A549 (cell line): ENCODE data around the gene CYP4F22. TPM values are rescaled to one million over a fixed set of nuclear protein-coding genes. Genes with fewer than 3 reads are reported as not detected.

Source experiments
- ATAC-seq, 2 experiments: fragments of 200-7000 bp in 1 of 2; fragments of >200 bp in 1 of 2; cut with Nextera tagmentation in 1 of 2; cut with Tn5 transposase in 1 of 2; 3 replicates each; pipeline versions ENCODE4 v1.8.0 to v1.9.1; 2018 to 2020; ENCODE audit warnings: mild to moderate bottlenecking in 1 of 2, moderate library complexity in 1 of 2
- CTCF ChIA-PET: fragments of 300-600 bp; sonication (Branson Sonifier 250); formaldehyde crosslinking; extraction: SDS; loops from one replicate; lab custom pipeline; 2021; ENCODE audit warnings: antibody characterized with exemption, inconsistent platforms; lab: Yijun Ruan, JAX
- POLR2A ChIA-PET: fragments of 350-600 bp; formaldehyde crosslinking; extraction: SDS; loops from one replicate; lab custom pipeline; 2021; ENCODE audit warnings: antibody characterized with exemption, inconsistent platforms; lab: Yijun Ruan, JAX
- DNase-seq, 2 experiments: peaks; one replicate each; pipeline versions ENCODE4 v3.0.0 to v3.0.0-alpha.2; 2011 to 2016; ENCODE audit warnings: low read depth in 1 of 2, low spot score in 1 of 2
- FAIRE-seq: peaks from 2 replicates; lab custom pipeline; 2011; peaks lifted over from hg19 to GRCh38; lab: Jason Lieb, UNC
- H3K27ac ChIP-seq, 2 experiments: fragments of >200 bp; sonication (Bioruptor Twin); formaldehyde crosslinking; 3 replicates each; pipeline ENCODE4 v1.5.1; 2016 to 2017
- H3K4me1 ChIP-seq: fragments of >200 bp; sonication (Bioruptor Twin); formaldehyde crosslinking; 3 replicates; pipeline ENCODE4 v1.6.1; 2016
- H3K4me2 ChIP-seq: fragments of >200 bp; sonication (Bioruptor Twin); formaldehyde crosslinking; 3 replicates; pipeline ENCODE4 v1.6.1; 2016
- H3K4me3 ChIP-seq: fragments of >200 bp; sonication (Bioruptor Twin); formaldehyde crosslinking; 3 replicates; pipeline ENCODE4 v1.5.1; 2016
- H3K9me3 ChIP-seq: fragments of >200 bp; sonication (Bioruptor Twin); formaldehyde crosslinking; 3 replicates; pipeline ENCODE4 v1.6.1; 2016
- BCL3 ChIP-seq: fragments of >200 bp; sonication (Bioruptor Twin); formaldehyde crosslinking; IDR thresholded peaks from 3 replicates; pipeline ENCODE4 v1.6.1; 2016
- BHLHE40 ChIP-seq: IDR thresholded peaks from 2 replicates; pipeline ENCODE4 v1.6.1; 2012; ENCODE audit warnings: low read depth, low read length, inconsistent platforms
- CEBPB ChIP-seq, 2 experiments: fragments of >200 bp in 1 of 2; sonication (Bioruptor Twin) in 1 of 2; formaldehyde crosslinking in 1 of 2; IDR thresholded peaks; 2 replicates each; pipeline ENCODE4 v1.6.1; 2012 to 2016
- EHF ChIP-seq: fragments of 250-450 bp; sonication (Bioruptor Pico); IDR thresholded peaks from 2 replicates; pipeline ENCODE4 v1.5.0; 2020; ENCODE audit warnings: mild to moderate bottlenecking
- EP300 ChIP-seq, 2 experiments: fragments of >200 bp; sonication (Bioruptor Twin); formaldehyde crosslinking; IDR thresholded peaks; 2 replicates in 1 of 2; 3 replicates in 1 of 2; pipeline ENCODE4 v1.6.1; 2016 to 2017
- FOXS1 ChIP-seq: fragments of 250-450 bp; sonication (Bioruptor Pico); IDR thresholded peaks from 2 replicates; pipeline ENCODE4 v1.5.0; 2020; ENCODE audit warnings: mild to moderate bottlenecking, moderate library complexity
- HEYL ChIP-seq: fragments of 250-450 bp; sonication (Bioruptor Pico); IDR thresholded peaks from 2 replicates; pipeline ENCODE4 v1.8.0; 2021; ENCODE audit warnings: mild to moderate bottlenecking, moderate library complexity
- HMGXB4 ChIP-seq: fragments of 250-450 bp; sonication (Bioruptor Pico); IDR thresholded peaks from 2 replicates; pipeline ENCODE4 v1.5.0; 2021; ENCODE audit warnings: mild to moderate bottlenecking, moderate library complexity, borderline replicate concordance
- HOXB5 ChIP-seq: fragments of 250-450 bp; sonication (Bioruptor Pico); IDR thresholded peaks from 2 replicates; pipeline ENCODE4 v1.5.0; 2020; ENCODE audit warnings: mild to moderate bottlenecking, moderate library complexity
- JUN ChIP-seq, 2 experiments: fragments of >200 bp; sonication (Bioruptor Twin); formaldehyde crosslinking; IDR thresholded peaks; 2 replicates in 1 of 2; 3 replicates in 1 of 2; pipeline ENCODE4 v1.6.1; 2016 to 2017
- KDM1A ChIP-seq: fragments of 200-600 bp; sonication (generic); IDR thresholded peaks from 2 replicates; pipeline ENCODE4 v1.6.1; 2016; ENCODE audit warnings: low read depth, mild to moderate bottlenecking
- MAX ChIP-seq: IDR thresholded peaks from 2 replicates; pipeline ENCODE4 v1.6.1; 2012
- MAZ ChIP-seq: fragments of 150-350 bp; IDR thresholded peaks from 2 replicates; pipeline ENCODE4 v1.6.1; 2014; ENCODE audit warnings: antibody characterized with exemption, low read depth, low read length, borderline replicate concordance
- MYC ChIP-seq: IDR thresholded peaks from 2 replicates; pipeline ENCODE4 v1.6.1; 2012; ENCODE audit warnings: mild to moderate bottlenecking, inconsistent platforms, low read length, improper control_type of control experiment, borderline replicate concordance
- NFE2L2 ChIP-seq: fragments of 150-350 bp; conservative IDR thresholded peaks from 2 replicates; pipeline ENCODE4 v1.6.1; 2014; ENCODE audit warnings: low read length
- NPAS2 ChIP-seq: fragments of 250-450 bp; sonication (Bioruptor Pico); IDR thresholded peaks from 2 replicates; pipeline ENCODE4 v1.8.0; 2022; ENCODE audit warnings: mild to moderate bottlenecking, moderate library complexity, borderline replicate concordance
- PHF8 ChIP-seq: fragments of 200-600 bp; sonication (generic); IDR thresholded peaks from 2 replicates; pipeline ENCODE4 v1.6.1; 2016; ENCODE audit warnings: low read depth, mild to moderate bottlenecking, antibody characterized with exemption, moderate library complexity, borderline replicate concordance
- POLR2A ChIP-seq: IDR thresholded peaks from 2 replicates; pipeline ENCODE4 v1.6.1; 2012; ENCODE audit warnings: mild to moderate bottlenecking, low read length
- POLR2AphosphoS2 ChIP-seq: conservative IDR thresholded peaks from 2 replicates; pipeline ENCODE4 v1.6.1; 2012; ENCODE audit warnings: low read length, improper control_type of control experiment, inconsistent platforms
- RAD21 ChIP-seq, 2 experiments: fragments of >200 bp in 1 of 2; sonication (Bioruptor Twin) in 1 of 2; formaldehyde crosslinking in 1 of 2; IDR thresholded peaks in 1 of 2; conservative IDR thresholded peaks in 1 of 2; 2 replicates in 1 of 2; 3 replicates in 1 of 2; pipeline ENCODE4 v1.6.1; 2012 to 2018; ENCODE audit warnings: inconsistent platforms in 1 of 2
- RCOR1 ChIP-seq: fragments of 150-350 bp; IDR thresholded peaks from 2 replicates; pipeline ENCODE4 v1.6.1; 2014; ENCODE audit warnings: antibody characterized with exemption, low read length, low read depth
- SMC3 ChIP-seq: fragments of >200 bp; sonication (Bioruptor Twin); formaldehyde crosslinking; IDR thresholded peaks from 3 replicates; pipeline ENCODE4 v1.6.1; 2018; ENCODE audit warnings: inconsistent platforms
- TFCP2L1 ChIP-seq: fragments of 250-450 bp; sonication (Bioruptor Pico); IDR thresholded peaks from 2 replicates; pipeline ENCODE4 v1.5.0; 2021; ENCODE audit warnings: mild to moderate bottlenecking
- ZFP36 ChIP-seq: fragments of 450-650 bp; IDR thresholded peaks from 2 replicates; pipeline ENCODE4 v1.6.1; 2014; ENCODE audit warnings: borderline replicate concordance; ENCODE audit not compliant: partially characterized antibody
- ZSCAN20 ChIP-seq: fragments of 250-450 bp; sonication (Bioruptor Pico); IDR thresholded peaks from 2 replicates; pipeline ENCODE4 v1.8.0; 2022; ENCODE audit warnings: mild to moderate bottlenecking, moderate library complexity
- WGBS: methylation state at CpG from one replicate; pipeline ENCODE4 v1.1.6; 2017; ENCODE audit errors: missing lambda C conversion rate; 5-methylcytosine and 5-hydroxymethylcytosine counted together
- polyA plus RNA-seq, 4 experiments: library from polyadenylated mRNA; depleted of rRNA in 3 of 4; stranded (reverse); fragments of >200 nt; fragmentation: RNase III in 1 of 4; extraction: RNeasy Plus Mini Kit Qiagen cat#74134 plus additional on column Dnase treatment in 1 of 4; gene quantifications; 2 replicates in 3 of 4; 3 replicates in 1 of 4; pipeline ENCODE4 v1.2.3, GENCODE V29; 2011 to 2017

The CYP4F22 gene
- polyA plus RNA-seq, 2 of the 4 experiments (the other 2 are of a cell fraction): 0.05 TPM; not detected in 1

GRCh38 chr19:15562145-15562544 lies 53.8 kb downstream of the CYP4F22 start:
- ChIA-PET CTCF (interaction anchor here (1.2 kb wide), 1 partner anchor 11 kb away, joined by 3 read pairs; no protein-coding TSS in a partner anchor), POLR2A (no interaction called here)
- no peak for ATAC-seq
- 0 out of 3 replicates have a peak, but pooled peaks cover 5% of the 10 kb centered on the region for H3K4me1 ChIP-seq
- no peak overlapping the region for H3K4me3 ChIP-seq
- H3K4me2 ChIP-seq: no peak overlapping the region
- no peak for FAIRE-seq
- TF ChIP-seq MAX: no peak
- no peak for TF ChIP-seq EHF (CRISPR knock-in tag)
- TF ChIP-seq ZSCAN20: no peak
- no peak for TF ChIP-seq POLR2A
- no peak for TF ChIP-seq SMC3
- no peak for TF ChIP-seq RCOR1
- no peak for TF ChIP-seq JUN (IDR thresholded peaks at IDR 0.05)
- no peak for TF ChIP-seq KDM1A
- no peak for TF ChIP-seq HEYL
- no peak for TF ChIP-seq ZFP36
- no peak overlapping the region for H3K27ac ChIP-seq
- H3K9me3 ChIP-seq: no peaks in the 10 kb centered on the region
- DNase-seq: no peak
- WGBS: 66% methylated on average over 4 of the region's 4 CpGs

- no peak overlapping the region for H3K4me3 ChIP-seq
- no peak for FAIRE-seq
- DNase-seq: no peak
Observed at GRCh38 chr19:15562861-15563260, 54.5 kb downstream of the CYP4F22 start.

GRCh38 chr19:15563325-15563794 lies 55.0 kb downstream of the CYP4F22 start:
- peak; percentile 41 to 59; a peak in 2 of 6 replicates for ATAC-seq
- no peak overlapping the region for H3K4me2 ChIP-seq
- ChIA-PET CTCF (interaction anchor here (0.8 to 1.3 kb wide), 2 partner anchors 386 to 471 kb away, joined by 3 read pairs; no protein-coding TSS in a partner anchor), POLR2A (no interaction called here)
- TF ChIP-seq FOXS1 (CRISPR knock-in tag) (no peak), RAD21 (conservative IDR thresholded peaks at IDR 0.05 in 1 of 2, IDR thresholded peaks at IDR 0.05 in 1 of 2) (no peak), MAZ (no peak), CEBPB (IDR thresholded peaks at IDR 0.05) (no peak), NPAS2 (no peak), MYC (no peak), PHF8 (no peak), BHLHE40 (no peak), POLR2AphosphoS2 (no peak), ZFP36 (no peak), TFCP2L1 (CRISPR knock-in tag) (no peak), HMGXB4 (CRISPR knock-in tag) (no peak), BCL3 (no peak)
- no peak overlapping the region for H3K4me3 ChIP-seq
- no peak for FAIRE-seq
- H3K4me1 ChIP-seq: 0 out of 3 replicates have a peak, but pooled peaks cover 5% of the 10 kb centered on the region
- H3K27ac ChIP-seq: no peak overlapping the region
- no peak for DNase-seq
- WGBS: 57% methylated on average over 3 of the region's 3 CpGs
- H3K9me3 ChIP-seq: no peaks in the 10 kb centered on the region

More at GRCh38 chr19:15562861-15563260, 54.5 kb downstream of the CYP4F22 start:
- POLR2A ChIA-PET: no interaction called here
- TF ChIP-seq EP300 (IDR thresholded peaks at IDR 0.05) (no peak), POLR2A (no peak), HOXB5 (CRISPR knock-in tag) (no peak), NFE2L2 (no peak)
- CTCF ChIA-PET: interaction anchor here (0.8 kb wide), 1 partner anchor 386 kb away, joined by 3 read pairs; no protein-coding TSS in a partner anchor
- Histone ChIP-seq H3K4me2 (no peak overlapping the region), H3K4me1 (0 out of 3 replicates have a peak, but pooled peaks cover 5% of the 10 kb centered on the region), H3K27ac (no peak overlapping the region), H3K9me3 (no peaks in the 10 kb centered on the region)
- no peak for ATAC-seq
- 23% methylated on average over 3 of the region's 3 CpGs for WGBS
